Fibroblast of lung (primary cell): ENCODE data around the gene STARD13. TPM values are rescaled to one million over a fixed set of nuclear protein-coding genes. Genes with fewer than 3 reads are reported as not detected.
A peak's percentile ranks its signal among the peaks of the same experiment; 100 is the strongest.

ENCODE experiments used
- DNase-seq, 2 donors: peaks; one replicate each; pipeline versions ENCODE4 v3.0.0 to v3.0.0-alpha.2; 2010; ENCODE audit warnings: low read depth in 2 of 2
- H2AFZ ChIP-seq: 2 replicates; pipeline ENCODE4 v1.5.1; 2012; ENCODE audit warnings: low read length, control low read depth, inconsistent platforms
- H3K27ac ChIP-seq: 2 replicates; pipeline ENCODE4 v1.5.1; 2011; ENCODE audit warnings: low read length, control low read depth; ENCODE audit not compliant: insufficient read depth
- H3K27me3 ChIP-seq: 2 replicates; pipeline ENCODE4 v1.5.1; 2011; ENCODE audit warnings: mild to moderate bottlenecking, low read length; ENCODE audit not compliant: control insufficient read depth, insufficient read depth
- H3K36me3 ChIP-seq: 2 replicates; pipeline ENCODE4 v1.5.1; 2011; ENCODE audit warnings: low read length; ENCODE audit not compliant: control insufficient read depth, insufficient read depth
- H3K4me1 ChIP-seq: 2 replicates; pipeline ENCODE4 v1.5.1; 2011; ENCODE audit warnings: low read length; ENCODE audit not compliant: control insufficient read depth, insufficient read depth; ENCODE audit errors: extremely low read depth
- H3K4me2 ChIP-seq: 2 replicates; pipeline ENCODE4 v1.5.1; 2011; ENCODE audit warnings: low read length, control low read depth; ENCODE audit not compliant: insufficient read depth; ENCODE audit errors: extremely low read depth
- H3K4me3 ChIP-seq, 4 experiments: fragments of 200-600 bp in 1 of 4; sonication (generic) in 1 of 4; replicated peaks in 1 of 4; 2 replicates each; pipeline ENCODE4 v1.5.1; 2011 to 2016; ENCODE audit warnings: low read length in 4 of 4, low read depth in 3 of 4, mild to moderate bottlenecking in 3 of 4, control low read depth in 2 of 4, inconsistent platforms in 1 of 4, mixed read lengths in 1 of 4; ENCODE audit not compliant: insufficient read depth in 1 of 4; ENCODE audit errors: control extremely low read depth in 1 of 4
- H3K79me2 ChIP-seq: 2 replicates; pipeline ENCODE4 v1.5.1; 2012; ENCODE audit warnings: mild to moderate bottlenecking, low read length, inconsistent platforms; ENCODE audit not compliant: control insufficient read depth, insufficient read depth
- H3K9ac ChIP-seq: 2 replicates; pipeline ENCODE4 v1.5.1; 2011; ENCODE audit warnings: mild to moderate bottlenecking, low read length, control low read depth; ENCODE audit not compliant: insufficient read depth
- H3K9me3 ChIP-seq: 2 replicates; pipeline ENCODE4 v1.5.1; 2012; ENCODE audit warnings: low read depth, low read length; ENCODE audit not compliant: control insufficient read depth, insufficient read depth
- H4K20me1 ChIP-seq: 2 replicates; pipeline ENCODE4 v1.5.1; 2011; ENCODE audit warnings: low read length; ENCODE audit not compliant: control insufficient read depth, insufficient read depth; ENCODE audit errors: extremely low read depth
- CTCF ChIP-seq, 2 donors: IDR thresholded peaks in 1 of 2; conservative IDR thresholded peaks in 1 of 2; 1 replicate in 1 of 2; 2 replicates in 1 of 2; pipeline ENCODE4 v1.5.1; 2011 to 2012; ENCODE audit warnings: low read length in 2 of 2, control low read depth in 1 of 2, inconsistent platforms in 1 of 2, low read depth in 1 of 2, mild to moderate bottlenecking in 1 of 2
- EZH2 ChIP-seq: IDR thresholded peaks from 2 replicates; pipeline ENCODE4 v1.5.1; 2012; ENCODE audit warnings: low read length, control low read depth, mild to moderate bottlenecking; ENCODE audit errors: missing control alignments
- polyA plus RNA-seq, 2 donors: library from polyadenylated mRNA; depleted of rRNA in 1 of 2; stranded (reverse) in 1 of 2; unstranded in 1 of 2; fragments of >200 nt; gene quantifications; 2 replicates each; pipeline ENCODE4 v1.2.1, GENCODE V29; 2011 to 2012; ENCODE audit warnings: missing spikeins in 1 of 2
- total RNA-seq: library from RNA; depleted of rRNA; stranded (reverse); fragments of >200 nt; gene quantifications from 2 replicates; pipeline ENCODE4 v1.2.1, GENCODE V29; 2014

Gene STARD13
- total and polyA plus RNA-seq, 2 donors (not counting 1 experiment from before 2014, with no cell fraction given), result 25.2 to 44.6 TPM

GRCh38 chr13:33147832-33148231 lies 137.7 kb downstream of the STARD13 start:
- Histone ChIP-seq H2AFZ (no peak overlapping the region), H3K4me1 (no peaks in the 10 kb centered on the region), H3K27me3 (no peaks in the 10 kb centered on the region), H4K20me1 (no peaks in the 10 kb centered on the region), H3K79me2 (peaks cover 42% of the 10 kb centered on the region), H3K36me3 (peaks cover 3% of the 10 kb centered on the region), H3K4me2 (no peak overlapping the region), H3K9me3 (no peaks in the 10 kb centered on the region), H3K9ac (no peak overlapping the region), H3K4me3 (no peak overlapping the region), H3K27ac (no peak overlapping the region)
- no peak for DNase-seq
- TF ChIP-seq CTCF (conservative IDR thresholded peaks at IDR 0.05 in 1 of 2, IDR thresholded peaks at IDR 0.05 in 1 of 2; ENCODE audit: low read depth in 1 of 2, low read length in 2 of 2) (no peak), EZH2 (no peak)

GRCh38 chr13:33146843-33147611 lies 138.5 kb downstream of the STARD13 start:
- no peaks in the 10 kb centered on the region for H4K20me1 ChIP-seq
- H3K4me2 ChIP-seq, result no peak overlapping the region
- H3K27ac ChIP-seq, result peak overlapping the region; percentile 6
- H3K9ac ChIP-seq, result no peak overlapping the region
- H3K4me1 ChIP-seq, result no peaks in the 10 kb centered on the region
- no peak overlapping the region for H3K4me3 ChIP-seq
- H2AFZ ChIP-seq, result no peak overlapping the region
- no peaks in the 10 kb centered on the region for H3K9me3 ChIP-seq
- H3K79me2 ChIP-seq, result peaks cover 44% of the 10 kb centered on the region
- H3K27me3 ChIP-seq, result no peaks in the 10 kb centered on the region
- no peak for DNase-seq
- TF ChIP-seq EZH2 (no peak), CTCF (conservative IDR thresholded peaks at IDR 0.05 in 1 of 2, IDR thresholded peaks at IDR 0.05 in 1 of 2; ENCODE audit: low read depth in 1 of 2, low read length in 2 of 2) (no peak)
- peaks cover 5% of the 10 kb centered on the region for H3K36me3 ChIP-seq

GRCh38 chr13:33145667-33146066 lies 139.9 kb downstream of the STARD13 start:
- Histone ChIP-seq H3K27me3 (no peaks in the 10 kb centered on the region), H3K4me1 (no peaks in the 10 kb centered on the region), H3K27ac (no peak overlapping the region), H3K4me3 (no peak overlapping the region), H3K4me2 (no peak overlapping the region), H3K9ac (no peak overlapping the region), H3K36me3 (peaks cover 4% of the 10 kb centered on the region), H4K20me1 (no peaks in the 10 kb centered on the region), H3K9me3 (no peaks in the 10 kb centered on the region), H2AFZ (no peak overlapping the region), H3K79me2 (peaks cover 44% of the 10 kb centered on the region)
- no peak for TF ChIP-seq EZH2
- TF ChIP-seq CTCF (conservative IDR thresholded peaks at IDR 0.05 in 1 of 2, IDR thresholded peaks at IDR 0.05 in 1 of 2; ENCODE audit: low read depth in 1 of 2, low read length in 2 of 2), result no peak
- DNase-seq, result no peak
